GM12891 (cell line): ENCODE measurements around the gene NOX1.

Source experiments
- POLR2A ChIP-seq: IDR thresholded peaks from 2 replicates; pipeline ENCODE4 v1.6.1; 2011; ENCODE audit warnings: low read depth, low read length, control low read depth
- POLR2AphosphoS5 ChIP-seq: IDR thresholded peaks from 2 replicates; pipeline ENCODE4 v1.6.1; 2011; ENCODE audit warnings: low read depth, low read length, control low read depth
- POU2F2 ChIP-seq: IDR thresholded peaks from 2 replicates; pipeline ENCODE4 v1.6.1; 2011; ENCODE audit warnings: low read depth, mild to moderate bottlenecking, control low read depth, low read length, moderate library complexity
- SPI1 ChIP-seq: IDR thresholded peaks from 2 replicates; pipeline ENCODE4 v1.6.1; 2011; ENCODE audit warnings: low read depth, low read length, control low read depth
- TAF1 ChIP-seq: IDR thresholded peaks from 2 replicates; pipeline ENCODE4 v1.6.1; 2011; ENCODE audit warnings: low read depth, low read length, control low read depth

- TF ChIP-seq TAF1: no peak
- TF ChIP-seq POLR2A: no peak
- TF ChIP-seq POLR2AphosphoS5: no peak
- no peak for TF ChIP-seq POU2F2
- no peak for TF ChIP-seq SPI1
These were observed 9.3 kb downstream of the NOX1 start for GRCh38 chrX:100864657-100865391.
